ENCODE data around the gene NRP2.

NRP2 gene

GRCh38 chr2:205704127-205704741 lies 21.9 kb downstream of the NRP2 start:
- TF ChIP-seq Cebpa-rat (IDR thresholded peaks at IDR 0.05), result no peak
- peak overlapping the region in 3 of 11 experiments; percentile 87 to 94 (median 91); a peak in 4 of 22 replicates for H3K4me2 ChIP-seq
- H3K27me3 ChIP-seq, result no peaks in the 10 kb centered on the region
- H3K4me3 ChIP-seq, result no peak overlapping the region
- no peaks in the 10 kb centered on the region for H4K20me1 ChIP-seq
- H3K4me1 ChIP-seq, result peaks cover 63 to 98% (median 78%) of the 10 kb centered on the region in 10 experiments
- no peak overlapping the region for H3K27ac ChIP-seq
- no peaks in the 10 kb centered on the region for H3K9me3 ChIP-seq (replicated peaks in 1 of 11)
- no peak overlapping the region for H3K9ac ChIP-seq
- H3K36me3 ChIP-seq, result peaks cover 0 to 6% (median 0%) of the 10 kb centered on the region in 11 experiments; a peak in 1 of 22 replicates

GRCh38 chr2:205705511-205706349 lies 23.4 kb downstream of the NRP2 start:
- Histone ChIP-seq H3K4me3 (no peak overlapping the region), H3K4me1 (peaks cover 53 to 88% (median 67%) of the 10 kb centered on the region in 10 experiments), H3K9ac (peak overlapping the region; percentile 46 to 84 (median 74); a peak in 19 of 22 replicates), H3K4me2 (peak overlapping the region; percentile 79 to 94 (median 90)), H3K27me3 (no peaks in the 10 kb centered on the region), H3K36me3 (peaks cover 0 to 6% (median 0%) of the 10 kb centered on the region in 11 experiments; a peak in 1 of 22 replicates), H4K20me1 (no peaks in the 10 kb centered on the region), H3K9me3 (replicated peaks in 1 of 11) (no peaks in the 10 kb centered on the region), H3K27ac (peak overlapping the region; percentile 72 to 95 (median 88))
- TF ChIP-seq Cebpa-rat (IDR thresholded peaks at IDR 0.05), result no peak

- peak overlapping the region; percentile 46 to 84 (median 74); a peak in 21 of 22 replicates for H3K9ac ChIP-seq
- peak overlapping the region; percentile 79 to 94 (median 90) for H3K4me2 ChIP-seq
- peak overlapping the region in 7 of 10 experiments; percentile 10 to 41 (median 19); a peak in 10 of 20 replicates for H3K4me3 ChIP-seq
- H3K4me1 ChIP-seq, result peaks cover 47 to 81% (median 63%) of the 10 kb centered on the region in 10 experiments
- TF ChIP-seq Cebpa-rat (IDR thresholded peaks at IDR 0.05), result no peak
- H3K9me3 ChIP-seq (replicated peaks in 1 of 11), result no peaks in the 10 kb centered on the region
- peak overlapping the region; percentile 72 to 95 (median 88) for H3K27ac ChIP-seq
- H4K20me1 ChIP-seq, result no peaks in the 10 kb centered on the region
- H3K27me3 ChIP-seq, result no peaks in the 10 kb centered on the region
- H3K36me3 ChIP-seq, result peaks cover 0 to 6% (median 0%) of the 10 kb centered on the region in 11 experiments; a peak in 1 of 22 replicates
Measured at GRCh38 chr2:205706769-205707381, 24.6 kb downstream of the NRP2 start.

GRCh38 chr2:205708231-205708631 lies 25.9 kb downstream of the NRP2 start:
- Histone ChIP-seq H3K4me1 (peaks cover 59 to 81% (median 68%) of the 10 kb centered on the region in 10 experiments), H3K36me3 (peaks cover 0 to 6% (median 0%) of the 10 kb centered on the region in 11 experiments; a peak in 1 of 22 replicates), H3K27ac (peak overlapping the region; percentile 72 to 95 (median 88)), H3K27me3 (no peaks in the 10 kb centered on the region), H3K4me3 (peak overlapping the region in 1 of 10 experiments; percentile 10; a peak in 1 of 20 replicates), H3K9ac (peak overlapping the region in 8 of 11 experiments; percentile 46 to 84 (median 74); a peak in 10 of 22 replicates), H4K20me1 (no peaks in the 10 kb centered on the region), H3K4me2 (peak overlapping the region; percentile 79 to 94 (median 90)), H3K9me3 (replicated peaks in 1 of 11) (no peaks in the 10 kb centered on the region)
- TF ChIP-seq Cebpa-rat (IDR thresholded peaks at IDR 0.05), result no peak

GRCh38 chr2:205709319-205709718 lies 27.0 kb downstream of the NRP2 start:
- Histone ChIP-seq H3K4me1 (peaks cover 68 to 81% (median 74%) of the 10 kb centered on the region in 10 experiments), H3K27ac (peak overlapping the region in 5 of 11 experiments; percentile 15 to 95 (median 93); a peak in 7 of 22 replicates), H3K9me3 (replicated peaks in 1 of 11) (no peaks in the 10 kb centered on the region), H3K4me2 (peak overlapping the region; percentile 79 to 94 (median 90); a peak in 20 of 22 replicates), H3K36me3 (peaks cover 0 to 5% (median 0%) of the 10 kb centered on the region in 11 experiments; a peak in 1 of 22 replicates), H3K4me3 (no peak overlapping the region), H3K9ac (no peak overlapping the region), H3K27me3 (no peaks in the 10 kb centered on the region), H4K20me1 (no peaks in the 10 kb centered on the region)
- TF ChIP-seq Cebpa-rat (IDR thresholded peaks at IDR 0.05), result no peak

GRCh38 chr2:205712508-205712907 lies 30.2 kb downstream of the NRP2 start:
- peaks cover 55 to 79% (median 63%) of the 10 kb centered on the region in 10 experiments for H3K4me1 ChIP-seq
- no peaks in the 10 kb centered on the region for H3K27me3 ChIP-seq
- peaks cover 0 to 15% (median 0%) of the 10 kb centered on the region in 11 experiments; a peak in 2 of 22 replicates for H3K36me3 ChIP-seq
- no peak overlapping the region for H3K4me3 ChIP-seq
- no peaks in the 10 kb centered on the region for H3K9me3 ChIP-seq (replicated peaks in 1 of 11)
- no peak for TF ChIP-seq Cebpa-rat (IDR thresholded peaks at IDR 0.05)
- no peak overlapping the region; a peak in 1 of 22 replicates for H3K9ac ChIP-seq
- H3K27ac ChIP-seq, result peak overlapping the region in 5 of 11 experiments; percentile 4 to 91 (median 34); a peak in 6 of 22 replicates
- H3K4me2 ChIP-seq, result peak overlapping the region; percentile 4 to 91 (median 75); a peak in 20 of 22 replicates
- H4K20me1 ChIP-seq, result no peaks in the 10 kb centered on the region

GRCh38 chr2:205713086-205713485 lies 30.8 kb downstream of the NRP2 start:
- peaks cover 49 to 77% (median 57%) of the 10 kb centered on the region in 10 experiments for H3K4me1 ChIP-seq
- no peak for TF ChIP-seq Cebpa-rat (IDR thresholded peaks at IDR 0.05)
- H3K9me3 ChIP-seq (replicated peaks in 1 of 11), result no peaks in the 10 kb centered on the region
- H3K9ac ChIP-seq, result no peak overlapping the region; a peak in 1 of 22 replicates
- no peak overlapping the region for H3K4me3 ChIP-seq
- H4K20me1 ChIP-seq, result no peaks in the 10 kb centered on the region
- H3K27ac ChIP-seq, result peak overlapping the region in 4 of 11 experiments; percentile 4 to 91 (median 62); a peak in 5 of 22 replicates
- peak overlapping the region; percentile 12 to 91 (median 75); a peak in 20 of 22 replicates for H3K4me2 ChIP-seq
- no peaks in the 10 kb centered on the region for H3K27me3 ChIP-seq
- H3K36me3 ChIP-seq, result peaks cover 0 to 21% (median 0%) of the 10 kb centered on the region in 11 experiments; a peak in 2 of 22 replicates

- TF ChIP-seq Cebpa-rat (IDR thresholded peaks at IDR 0.05), result no peak
- H3K4me2 ChIP-seq, result peak overlapping the region; percentile 72 to 91 (median 85)
- no peak overlapping the region; a peak in 1 of 20 replicates for H3K4me3 ChIP-seq
- no peaks in the 10 kb centered on the region for H4K20me1 ChIP-seq
- H3K27ac ChIP-seq, result peak overlapping the region; percentile 43 to 91 (median 83); a peak in 21 of 22 replicates
- H3K36me3 ChIP-seq, result peaks cover 0 to 25% (median 0%) of the 10 kb centered on the region in 11 experiments; a peak in 3 of 22 replicates
- H3K9me3 ChIP-seq (replicated peaks in 1 of 11), result no peaks in the 10 kb centered on the region
- H3K27me3 ChIP-seq, result 0 out of 22 replicates have a peak, but pooled peaks cover 0 to 3% (median 0%) of the 10 kb centered on the region in 11 experiments
- H3K9ac ChIP-seq, result peak overlapping the region; percentile 21 to 75 (median 69); a peak in 20 of 22 replicates
- peaks cover 38 to 66% (median 46%) of the 10 kb centered on the region in 10 experiments for H3K4me1 ChIP-seq
Measured at GRCh38 chr2:205714058-205714776, 31.9 kb downstream of the NRP2 start.

Measured in BLaER1 treated with 17β-estradiol and CSF1 and Interleukin-3, amounts not matched to agents 10 nM and 100 nM (cell line).